Measurements from ENCODE around the gene ZNF654. TPM values are rescaled to one million over a fixed set of nuclear protein-coding genes. Genes with fewer than 3 reads are reported as not detected.

The ZNF654 gene
- total and polyA plus RNA-seq, 10 of the 15 experiments (the other 5 are each of a cell fraction or from before 2014, with no cell fraction given): 2.7 to 14.2 (median 10.0) TPM

DNA sequence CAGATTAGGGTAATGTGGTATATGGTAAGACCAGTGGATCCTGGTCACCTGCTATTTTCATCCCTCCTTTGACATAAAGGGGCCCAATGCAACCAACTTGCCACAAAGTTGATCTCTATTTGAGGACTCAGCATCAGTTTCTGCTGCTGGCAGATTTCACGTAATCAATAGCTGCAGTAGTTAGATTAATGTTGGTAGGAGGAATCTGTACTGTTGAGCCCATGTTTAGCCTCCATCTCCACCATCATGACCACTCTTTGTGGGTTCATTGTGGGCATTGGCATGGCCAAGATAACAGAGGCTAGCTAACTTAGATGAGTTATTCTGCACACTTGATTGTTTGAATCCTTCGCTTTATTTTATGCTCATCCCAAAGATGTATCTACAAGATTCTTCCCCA lies 30.2 kb upstream of the ZNF654 start:
- in situ Hi-C loops (cut with MboI) (no loop called here), intact Hi-C loops (cut with micrococcal nuclease; ENCODE audit: unreplicated experiment) (no loop called here)
- RAD21 ChIA-PET (ENCODE audit: unreplicated experiment): interaction anchor here (1.0 to 1.4 kb wide), 2 partner anchors 24 to 84 kb away, joined by 3 to 4 read pairs; no protein-coding TSS in a partner anchor
- DNase-seq (ENCODE audit: low read depth, low spot score): no peak
- Histone ChIP-seq H3K27ac (ENCODE audit: control insufficient read depth, insufficient read depth) (no peak overlapping the region), H3K4me3 (no peak overlapping the region), H3K36me3 (ENCODE audit: control insufficient read depth in 2 of 2, insufficient read depth in 2 of 2, low read length in 1 of 2) (no peaks in the 10 kb centered on the region), H4K20me1 (ENCODE audit: control insufficient read depth, insufficient read depth) (no peaks in the 10 kb centered on the region), H3K9ac (ENCODE audit: control insufficient read depth, insufficient read depth, low read length) (no peak overlapping the region), H3K79me2 (ENCODE audit: control insufficient read depth, insufficient read depth, low read length) (no peaks in the 10 kb centered on the region), H3K27me3 (replicated peaks in 1 of 2; ENCODE audit: control insufficient read depth in 2 of 2, insufficient read depth in 2 of 2, low read length in 1 of 2) (no peaks in the 10 kb centered on the region; a peak in 1 of 4 replicates), H3K4me2 (ENCODE audit: control insufficient read depth, insufficient read depth) (no peak overlapping the region), H3K9me3 (replicated peaks; ENCODE audit: control insufficient read depth, insufficient read depth, low read length) (no peaks in the 10 kb centered on the region; the same call in 2 of the 3 replicates), H3K4me1 (ENCODE audit: control insufficient read depth, insufficient read depth, low read length) (no peaks in the 10 kb centered on the region), H2AFZ (ENCODE audit: control insufficient read depth, low read depth, low read length) (no peak overlapping the region)
- TF ChIP-seq, protein P1, sequence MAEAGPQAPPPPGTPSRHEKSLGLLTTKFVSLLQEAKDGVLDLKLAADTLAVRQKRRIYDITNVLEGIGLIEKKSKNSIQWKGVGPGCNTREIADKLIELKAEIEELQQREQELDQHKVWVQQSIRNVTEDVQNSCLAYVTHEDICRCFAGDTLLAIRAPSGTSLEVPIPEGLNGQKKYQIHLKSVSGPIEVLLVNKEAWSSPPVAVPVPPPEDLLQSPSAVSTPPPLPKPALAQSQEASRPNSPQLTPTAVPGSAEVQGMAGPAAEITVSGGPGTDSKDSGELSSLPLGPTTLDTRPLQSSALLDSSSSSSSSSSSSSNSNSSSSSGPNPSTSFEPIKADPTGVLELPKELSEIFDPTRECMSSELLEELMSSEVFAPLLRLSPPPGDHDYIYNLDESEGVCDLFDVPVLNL (IDR thresholded peaks at IDR 0.05; ENCODE audit: low read depth, low read length): no peak
- TF ChIP-seq RB1 (IDR thresholded peaks at IDR 0.05; ENCODE audit: borderline replicate concordance) (no peak), BRCA1 (IDR thresholded peaks at IDR 0.05; ENCODE audit: low read depth, low read length) (no peak), ZNF274 (IDR thresholded peaks at IDR 0.05; ENCODE audit: insufficient read depth, insufficient read length) (no peak), STAT1 (conservative IDR thresholded peaks at IDR 0.05) (no peak), ZNF207 (IDR thresholded peaks at IDR 0.05; ENCODE audit: borderline replicate concordance) (no peak), NRF1 (conservative IDR thresholded peaks at IDR 0.05; ENCODE audit: low read depth, low read length) (no peak), KAT2A (conservative IDR thresholded peaks at IDR 0.05; ENCODE audit: control insufficient read depth, low read depth, low read length) (no peak), ATF7 (IDR thresholded peaks at IDR 0.05; ENCODE audit: low read depth) (no peak), SUPT20H (IDR thresholded peaks at IDR 0.05; ENCODE audit: borderline replicate concordance, control insufficient read depth, low read depth, low read length) (no peak), PML (IDR thresholded peaks at IDR 0.05; ENCODE audit: low read length) (no peak), NFXL1 (IDR thresholded peaks at IDR 0.05; ENCODE audit: borderline replicate concordance) (no peak), BACH1 (IDR thresholded peaks at IDR 0.05; ENCODE audit: borderline replicate concordance) (no peak), SUZ12 (IDR thresholded peaks at IDR 0.05; ENCODE audit: unreplicated experiment) (no peak), BMI1 (IDR thresholded peaks at IDR 0.05; ENCODE audit: borderline replicate concordance) (no peak)
- TF ChIP-seq, protein P2, sequence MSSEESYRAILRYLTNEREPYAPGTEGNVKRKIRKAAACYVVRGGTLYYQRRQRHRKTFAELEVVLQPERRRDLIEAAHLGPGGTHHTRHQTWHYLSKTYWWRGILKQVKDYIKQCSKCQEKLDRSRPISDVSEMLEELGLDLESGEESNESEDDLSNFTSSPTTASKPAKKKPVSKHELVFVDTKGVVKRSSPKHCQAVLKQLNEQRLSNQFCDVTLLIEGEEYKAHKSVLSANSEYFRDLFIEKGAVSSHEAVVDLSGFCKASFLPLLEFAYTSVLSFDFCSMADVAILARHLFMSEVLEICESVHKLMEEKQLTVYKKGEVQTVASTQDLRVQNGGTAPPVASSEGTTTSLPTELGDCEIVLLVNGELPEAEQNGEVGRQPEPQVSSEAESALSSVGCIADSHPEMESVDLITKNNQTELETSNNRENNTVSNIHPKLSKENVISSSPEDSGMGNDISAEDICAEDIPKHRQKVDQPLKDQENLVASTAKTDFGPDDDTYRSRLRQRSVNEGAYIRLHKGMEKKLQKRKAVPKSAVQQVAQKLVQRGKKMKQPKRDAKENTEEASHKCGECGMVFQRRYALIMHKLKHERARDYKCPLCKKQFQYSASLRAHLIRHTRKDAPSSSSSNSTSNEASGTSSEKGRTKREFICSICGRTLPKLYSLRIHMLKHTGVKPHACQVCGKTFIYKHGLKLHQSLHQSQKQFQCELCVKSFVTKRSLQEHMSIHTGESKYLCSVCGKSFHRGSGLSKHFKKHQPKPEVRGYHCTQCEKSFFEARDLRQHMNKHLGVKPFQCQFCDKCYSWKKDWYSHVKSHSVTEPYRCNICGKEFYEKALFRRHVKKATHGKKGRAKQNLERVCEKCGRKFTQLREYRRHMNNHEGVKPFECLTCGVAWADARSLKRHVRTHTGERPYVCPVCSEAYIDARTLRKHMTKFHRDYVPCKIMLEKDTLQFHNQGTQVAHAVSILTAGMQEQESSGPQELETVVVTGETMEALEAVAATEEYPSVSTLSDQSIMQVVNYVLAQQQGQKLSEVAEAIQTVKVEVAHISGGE (CRISPR knock-in tag; IDR thresholded peaks at IDR 0.05): no peak
- TF ChIP-seq, protein P3, sequence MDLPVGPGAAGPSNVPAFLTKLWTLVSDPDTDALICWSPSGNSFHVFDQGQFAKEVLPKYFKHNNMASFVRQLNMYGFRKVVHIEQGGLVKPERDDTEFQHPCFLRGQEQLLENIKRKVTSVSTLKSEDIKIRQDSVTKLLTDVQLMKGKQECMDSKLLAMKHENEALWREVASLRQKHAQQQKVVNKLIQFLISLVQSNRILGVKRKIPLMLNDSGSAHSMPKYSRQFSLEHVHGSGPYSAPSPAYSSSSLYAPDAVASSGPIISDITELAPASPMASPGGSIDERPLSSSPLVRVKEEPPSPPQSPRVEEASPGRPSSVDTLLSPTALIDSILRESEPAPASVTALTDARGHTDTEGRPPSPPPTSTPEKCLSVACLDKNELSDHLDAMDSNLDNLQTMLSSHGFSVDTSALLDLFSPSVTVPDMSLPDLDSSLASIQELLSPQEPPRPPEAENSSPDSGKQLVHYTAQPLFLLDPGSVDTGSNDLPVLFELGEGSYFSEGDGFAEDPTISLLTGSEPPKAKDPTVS (IDR thresholded peaks at IDR 0.05; ENCODE audit: low read depth, low read length): no peak
- TF ChIP-seq, protein P4, sequence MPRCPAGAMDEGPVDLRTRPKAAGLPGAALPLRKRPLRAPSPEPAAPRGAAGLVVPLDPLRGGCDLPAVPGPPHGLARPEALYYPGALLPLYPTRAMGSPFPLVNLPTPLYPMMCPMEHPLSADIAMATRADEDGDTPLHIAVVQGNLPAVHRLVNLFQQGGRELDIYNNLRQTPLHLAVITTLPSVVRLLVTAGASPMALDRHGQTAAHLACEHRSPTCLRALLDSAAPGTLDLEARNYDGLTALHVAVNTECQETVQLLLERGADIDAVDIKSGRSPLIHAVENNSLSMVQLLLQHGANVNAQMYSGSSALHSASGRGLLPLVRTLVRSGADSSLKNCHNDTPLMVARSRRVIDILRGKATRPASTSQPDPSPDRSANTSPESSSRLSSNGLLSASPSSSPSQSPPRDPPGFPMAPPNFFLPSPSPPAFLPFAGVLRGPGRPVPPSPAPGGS (IDR thresholded peaks at IDR 0.05; ENCODE audit: borderline replicate concordance, insufficient read depth, low read depth, low read length, poor library complexity, severe bottlenecking): no peak
- POLR2A ChIA-PET: no interaction called here
- BruUV-seq (replicated peaks): no TSS peak
- CTCF ChIA-PET: interaction anchor here (1.5 kb wide), 1 partner anchor 84 kb away, joined by 7 read pairs; no protein-coding TSS in a partner anchor
- FAIRE-seq: no peak
- WGBS (ENCODE audit: insufficient coverage, insufficient replicate concordance, low lambda C conversion rate, missing lambda C conversion rate): 96% methylated on average over 2 of the region's 2 CpGs
- SMC1A ChIA-PET (ENCODE audit: uncharacterized antibody, unreplicated experiment): interaction anchor here (1.1 to 1.6 kb wide), 5 partner anchors 12 to 37 kb away, joined by 3 to 4 read pairs (median 3); no protein-coding TSS in a partner anchor
- ATAC-seq: no peak
